A673 (cell line): ENCODE measurements around the gene GGA3.

Experiments
- EZH2 ChIP-seq: fragments of 200-600 bp; sonication (generic); IDR thresholded peaks from 2 replicates; pipeline ENCODE4 v1.6.1; 2017; ENCODE audit warnings: borderline replicate concordance, low read depth, mild to moderate bottlenecking, mixed read lengths, antibody characterized with exemption, low read length; ENCODE audit not compliant: poor library complexity, severe bottlenecking
- TF ChIP-seq, protein P1 (sequence below): fragments of 300-800, 200-600 bp; sonication (generic); conservative IDR thresholded peaks from 2 replicates; pipeline ENCODE4 v1.5.1; 2017; ENCODE audit warnings: low read depth, mild to moderate bottlenecking, antibody characterized with exemption, low read length, moderate library complexity, mixed read lengths

DNA sequence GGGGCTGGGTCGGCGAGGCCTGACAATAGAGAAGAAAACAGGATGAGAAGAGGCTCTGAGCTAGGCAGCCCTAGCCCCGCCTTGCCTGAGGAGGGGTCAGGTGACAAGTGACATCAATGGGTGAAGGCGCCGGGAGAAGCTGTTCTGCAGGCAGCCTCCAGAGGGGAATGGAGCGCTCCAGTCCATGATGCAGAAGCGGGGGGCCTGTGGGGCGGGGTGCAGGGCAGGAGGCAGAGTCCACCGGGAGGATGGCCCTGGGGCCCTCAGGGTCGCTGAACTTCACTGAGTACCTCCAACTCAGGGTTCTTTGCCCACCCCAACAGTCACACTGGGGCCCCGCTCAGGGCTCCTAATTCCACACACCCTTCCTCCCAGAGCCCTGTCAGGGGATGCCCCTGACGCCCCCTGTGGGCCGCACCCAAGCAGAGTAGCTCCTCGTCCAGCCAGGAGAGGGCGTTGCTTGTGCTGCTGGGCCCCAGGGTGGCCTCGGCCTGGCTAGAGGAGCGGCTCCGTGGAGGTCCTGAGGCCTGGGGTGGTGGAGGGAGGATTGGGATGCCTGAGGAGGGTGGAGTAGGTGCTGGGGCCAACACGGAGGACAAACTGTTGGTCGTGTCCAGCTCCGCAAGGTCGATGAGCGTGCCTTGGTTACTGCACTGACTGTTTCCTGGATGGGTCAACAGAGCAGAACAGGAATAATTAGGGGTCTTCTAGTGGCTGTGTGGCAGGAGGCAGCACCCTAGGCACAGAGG, 20.8 kb downstream of the GGA3 start:
- no peak for TF ChIP-seq EZH2
- TF ChIP-seq, protein P1, sequence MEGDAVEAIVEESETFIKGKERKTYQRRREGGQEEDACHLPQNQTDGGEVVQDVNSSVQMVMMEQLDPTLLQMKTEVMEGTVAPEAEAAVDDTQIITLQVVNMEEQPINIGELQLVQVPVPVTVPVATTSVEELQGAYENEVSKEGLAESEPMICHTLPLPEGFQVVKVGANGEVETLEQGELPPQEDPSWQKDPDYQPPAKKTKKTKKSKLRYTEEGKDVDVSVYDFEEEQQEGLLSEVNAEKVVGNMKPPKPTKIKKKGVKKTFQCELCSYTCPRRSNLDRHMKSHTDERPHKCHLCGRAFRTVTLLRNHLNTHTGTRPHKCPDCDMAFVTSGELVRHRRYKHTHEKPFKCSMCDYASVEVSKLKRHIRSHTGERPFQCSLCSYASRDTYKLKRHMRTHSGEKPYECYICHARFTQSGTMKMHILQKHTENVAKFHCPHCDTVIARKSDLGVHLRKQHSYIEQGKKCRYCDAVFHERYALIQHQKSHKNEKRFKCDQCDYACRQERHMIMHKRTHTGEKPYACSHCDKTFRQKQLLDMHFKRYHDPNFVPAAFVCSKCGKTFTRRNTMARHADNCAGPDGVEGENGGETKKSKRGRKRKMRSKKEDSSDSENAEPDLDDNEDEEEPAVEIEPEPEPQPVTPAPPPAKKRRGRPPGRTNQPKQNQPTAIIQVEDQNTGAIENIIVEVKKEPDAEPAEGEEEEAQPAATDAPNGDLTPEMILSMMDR: peak; percentile 92
